ENCODE measurements around the gene TNFRSF4. TPM values are rescaled to one million over a fixed set of nuclear protein-coding genes. Genes with fewer than 3 reads are reported as not detected.

Gene TNFRSF4
- total and polyA plus RNA-seq, 2 donors (not counting 1 experiment from before 2014, with no cell fraction given) = 0.63 to 1.8 TPM

- H3K4me2 ChIP-seq (replicated peaks; ENCODE audit: low read depth, low read length, poor library complexity, severe bottlenecking) = peak overlapping the region; percentile 12
Observed at GRCh38 chr1:1179346-1179982, 34.5 kb downstream of the TNFRSF4 start.

More at GRCh38 chr1:1179346-1179982, 34.5 kb downstream of the TNFRSF4 start:
- intact Hi-C loops (cut with micrococcal nuclease) = no loop called here
- Histone ChIP-seq H3K4me1 (ENCODE audit: control insufficient read depth in 2 of 2, insufficient read depth in 2 of 2, low read length in 2 of 2) (peaks cover 14 to 31% of the 10 kb centered on the region in 2 donors), H3K9ac (ENCODE audit: low read length) (no peak overlapping the region), H3K9me3 (ENCODE audit: control extremely low read depth in 1 of 3, control insufficient read depth in 2 of 3, insufficient read depth in 1 of 3, low read length in 2 of 3) (peaks cover 0 to 17% (median 0%) of the 10 kb centered on the region in 3 donors), H4K20me1 (ENCODE audit: control insufficient read depth, insufficient read depth, low read length, poor library complexity, severe bottlenecking) (no peaks in the 10 kb centered on the region), H3K27ac (ENCODE audit: low read length in 2 of 2) (no peak overlapping the region), H3K27me3 (replicated peaks in 1 of 4; ENCODE audit: control extremely low read depth in 1 of 4, control insufficient read depth in 3 of 4, insufficient read depth in 4 of 4, low read length in 3 of 4) (peaks cover 0 to 66% (median 20%) of the 10 kb centered on the region in 4 experiments), H3K36me3 (replicated peaks in 1 of 2; ENCODE audit: control extremely low read depth in 1 of 2, control insufficient read depth in 1 of 2, extremely low read depth in 1 of 2, insufficient read depth in 2 of 2, low read length in 1 of 2) (no peaks in the 10 kb centered on the region), H2AFZ (ENCODE audit: insufficient read depth, low read depth, low read length, poor library complexity, severe bottlenecking) (no peak overlapping the region), H3K4me3 (ENCODE audit: control extremely low read depth in 1 of 5, extremely low read depth in 1 of 5, insufficient read depth in 1 of 5, low read depth in 2 of 5, low read length in 4 of 5) (no peak overlapping the region), H3K79me2 (ENCODE audit: control insufficient read depth, insufficient read depth, low read length) (no peaks in the 10 kb centered on the region)
- H3K27ac Mint-ChIP-seq = no peak overlapping the region
- 33% methylated on average over 24 of the region's 25 CpGs for WGBS (ENCODE audit: insufficient coverage)
- H3K4me3 Mint-ChIP-seq = no peak overlapping the region
- TF ChIP-seq EZH2 (IDR thresholded peaks at IDR 0.05; ENCODE audit: borderline replicate concordance, insufficient read depth, low read depth, low read length, poor library complexity, severe bottlenecking) (no peak), CTCF (IDR thresholded peaks at IDR 0.05) (no peak)
- peaks cover 29% of the 10 kb centered on the region for H3K4me1 Mint-ChIP-seq
- POLR2A ChIA-PET = interaction anchor here (0.9 kb wide), 1 partner anchor 8 kb away, joined by 7 read pairs; no protein-coding TSS in a partner anchor
- ATAC-seq (ENCODE audit: low read depth) = peak; percentile 29
- no peaks in the 10 kb centered on the region for H3K9me3 Mint-ChIP-seq (ENCODE audit: insufficient read depth)
- H3K27me3 Mint-ChIP-seq = peaks cover 21% of the 10 kb centered on the region
- CTCF ChIA-PET = no interaction called here
- no peak for DNase-seq
